ENCODE results near the gene RAPGEF2.
"Not testable (repeated sequence)": the region's sequence is repeated elsewhere in the genome, so short reads cannot be mapped to it uniquely, and the experiment has no call there.

The RAPGEF2 gene

DNA sequence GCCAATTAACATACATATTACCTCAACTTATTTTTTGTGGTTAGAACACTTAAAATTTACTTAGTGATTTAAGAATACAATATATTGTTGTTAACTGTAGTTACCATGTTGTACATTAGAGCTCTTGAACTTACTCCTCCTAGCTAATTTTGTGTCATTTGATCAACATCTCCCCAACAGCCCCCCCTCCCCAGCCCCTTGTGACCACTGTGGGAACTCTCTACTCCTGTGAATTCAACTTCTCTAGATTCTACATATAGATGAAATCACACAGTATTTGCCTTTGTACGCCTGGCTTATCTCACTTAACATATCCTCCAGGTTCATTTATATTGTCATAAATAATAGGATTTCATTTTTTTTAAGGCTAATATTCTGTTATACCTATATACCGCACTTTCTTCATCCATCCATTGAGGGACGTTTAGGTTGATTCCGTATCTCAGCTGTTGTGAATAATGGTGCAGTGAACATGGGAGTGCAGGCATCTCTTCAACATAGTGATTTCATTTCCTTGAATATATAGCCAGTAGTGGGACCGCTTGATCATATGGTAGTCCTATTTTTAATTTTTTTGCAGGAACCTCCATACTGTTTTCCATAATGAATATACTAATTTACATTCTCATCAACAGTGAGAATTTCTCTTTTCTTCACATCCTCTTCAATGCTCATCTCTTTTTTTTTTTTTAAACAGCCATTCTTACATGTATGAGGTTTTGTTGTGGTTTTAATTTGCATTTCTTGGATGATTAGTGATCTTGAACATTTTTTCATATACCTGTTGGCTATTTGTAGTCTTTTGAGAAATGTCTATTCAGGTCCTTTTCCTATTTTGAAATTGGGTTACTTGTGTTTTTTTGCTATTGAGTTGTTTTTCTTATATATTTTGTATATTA is 66.8 kb downstream of the RAPGEF2 start:
- DNase-seq: no peak

DNA sequence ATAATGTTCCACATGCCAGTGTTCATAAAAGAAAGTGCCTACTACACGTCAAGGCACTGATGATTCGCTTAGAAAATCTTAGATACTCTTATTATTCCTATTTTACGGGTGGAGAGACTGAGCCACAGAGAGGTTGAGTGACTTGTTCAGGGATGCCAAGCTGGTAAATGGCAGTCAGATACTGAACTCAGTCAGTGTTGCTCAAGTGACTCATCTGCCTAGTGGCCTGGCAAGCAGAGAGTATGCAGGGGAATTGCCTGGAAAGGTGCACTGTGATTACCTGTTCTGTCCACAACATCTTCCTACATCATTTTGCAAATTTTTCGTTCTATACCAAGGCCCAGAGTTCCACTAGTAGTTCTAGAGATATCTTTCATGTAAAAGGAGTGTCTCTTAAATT is 68.4 kb downstream of the RAPGEF2 start:
- DNase-seq: no peak

DNA sequence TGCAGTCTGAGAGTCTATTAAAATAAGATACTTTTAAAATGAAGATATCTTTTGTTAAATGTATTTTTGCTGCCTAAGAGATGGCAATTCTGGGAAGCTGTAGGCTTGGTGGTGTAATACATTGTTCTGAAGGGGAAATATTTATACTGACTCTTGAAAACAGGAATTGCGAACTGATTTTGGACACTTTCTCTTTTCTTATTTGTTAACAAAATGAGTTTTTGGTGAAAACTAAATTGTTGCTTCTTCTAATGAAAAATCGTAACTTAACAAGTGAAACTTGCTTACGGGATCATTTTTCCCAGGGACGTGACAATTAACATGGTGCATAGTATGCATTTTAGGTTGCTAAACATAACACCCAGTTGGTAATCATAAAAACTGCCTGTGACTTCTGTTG is 71.0 kb downstream of the RAPGEF2 start:
- DNase-seq: no peak

DNA sequence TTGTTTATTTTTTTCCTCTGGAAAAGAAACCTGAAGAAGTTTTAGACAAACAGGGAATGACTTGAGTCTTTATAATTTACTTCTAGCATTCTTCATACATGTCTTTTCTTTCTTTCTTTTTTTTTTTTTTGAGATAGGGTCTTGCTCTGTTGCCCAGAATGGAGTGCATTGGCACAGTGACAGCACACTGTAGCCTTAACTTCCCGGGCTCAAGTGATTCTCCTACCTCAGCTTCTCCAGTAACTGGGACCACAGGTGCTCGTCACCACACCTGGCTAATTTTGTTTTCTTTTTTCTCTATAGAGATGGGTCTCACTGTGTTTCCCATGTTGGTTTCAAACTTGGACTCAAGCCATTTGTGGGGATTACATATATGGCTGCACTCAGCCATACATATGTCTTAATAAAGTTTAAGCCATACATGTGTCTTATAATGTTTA is 71.8 kb downstream of the RAPGEF2 start:
- no peak for DNase-seq

DNA sequence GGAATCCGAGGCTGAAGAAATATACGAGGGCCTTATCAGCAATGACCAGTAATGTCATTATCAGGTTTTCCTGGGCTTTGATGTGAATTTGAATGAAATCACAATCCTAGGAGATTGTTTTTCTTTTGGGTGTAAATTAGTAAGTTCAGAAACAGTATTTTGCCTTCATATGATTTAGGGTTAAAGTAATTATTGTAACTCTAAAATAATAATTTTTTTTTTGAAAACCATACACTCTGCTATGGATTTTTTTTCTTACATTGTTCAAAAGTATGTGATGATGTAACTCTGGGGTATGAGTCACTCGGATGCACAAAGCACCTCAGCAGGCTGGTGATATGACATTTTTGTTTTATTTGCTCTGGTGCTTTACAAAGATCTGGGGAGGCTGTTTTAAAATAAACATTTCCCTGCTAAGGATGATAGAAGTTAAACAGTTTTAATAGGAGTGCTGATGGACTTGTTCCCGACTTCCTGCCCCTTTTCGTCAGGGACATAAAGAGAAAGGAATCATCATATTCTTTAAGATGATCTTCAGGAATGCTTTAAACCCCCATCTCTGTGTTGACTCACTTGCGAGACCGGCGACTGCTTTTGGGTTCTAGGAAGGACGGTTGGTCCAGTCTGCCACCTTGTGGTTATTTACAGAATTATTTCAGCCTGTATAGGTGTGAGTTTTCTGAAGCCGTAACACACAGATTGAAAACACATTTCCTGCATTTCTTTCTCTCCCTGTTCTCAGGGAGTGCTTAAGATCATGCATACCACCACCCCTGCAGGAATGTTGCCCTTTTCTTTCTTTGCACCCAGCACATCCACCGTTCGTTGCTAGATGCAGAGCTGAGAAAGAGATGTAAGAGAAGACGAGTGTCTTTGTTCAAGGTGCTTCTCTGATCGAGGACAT is 72.5 kb downstream of the RAPGEF2 start:
- DNase-seq: peak; percentile 27 to 50

DNA sequence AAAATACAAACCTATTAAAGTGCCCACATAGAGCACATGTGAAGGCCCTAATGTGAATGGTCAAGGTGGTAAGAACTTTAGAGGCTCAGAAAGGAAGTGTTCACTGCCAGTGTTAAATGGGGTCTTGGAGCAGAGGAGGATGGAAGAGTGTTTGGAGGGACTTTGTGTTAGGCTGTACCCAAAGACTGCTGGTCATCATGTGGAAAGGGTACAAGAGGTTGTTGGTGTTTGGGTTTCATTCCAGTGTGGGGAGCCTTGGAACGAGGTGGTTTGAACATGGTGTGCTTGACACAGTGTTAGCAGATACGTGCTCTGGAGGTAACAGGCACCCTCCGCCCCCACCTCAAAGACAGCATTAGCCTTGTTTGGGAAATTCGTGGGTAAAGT is 73.1 kb downstream of the RAPGEF2 start:
- no peak for DNase-seq

DNA sequence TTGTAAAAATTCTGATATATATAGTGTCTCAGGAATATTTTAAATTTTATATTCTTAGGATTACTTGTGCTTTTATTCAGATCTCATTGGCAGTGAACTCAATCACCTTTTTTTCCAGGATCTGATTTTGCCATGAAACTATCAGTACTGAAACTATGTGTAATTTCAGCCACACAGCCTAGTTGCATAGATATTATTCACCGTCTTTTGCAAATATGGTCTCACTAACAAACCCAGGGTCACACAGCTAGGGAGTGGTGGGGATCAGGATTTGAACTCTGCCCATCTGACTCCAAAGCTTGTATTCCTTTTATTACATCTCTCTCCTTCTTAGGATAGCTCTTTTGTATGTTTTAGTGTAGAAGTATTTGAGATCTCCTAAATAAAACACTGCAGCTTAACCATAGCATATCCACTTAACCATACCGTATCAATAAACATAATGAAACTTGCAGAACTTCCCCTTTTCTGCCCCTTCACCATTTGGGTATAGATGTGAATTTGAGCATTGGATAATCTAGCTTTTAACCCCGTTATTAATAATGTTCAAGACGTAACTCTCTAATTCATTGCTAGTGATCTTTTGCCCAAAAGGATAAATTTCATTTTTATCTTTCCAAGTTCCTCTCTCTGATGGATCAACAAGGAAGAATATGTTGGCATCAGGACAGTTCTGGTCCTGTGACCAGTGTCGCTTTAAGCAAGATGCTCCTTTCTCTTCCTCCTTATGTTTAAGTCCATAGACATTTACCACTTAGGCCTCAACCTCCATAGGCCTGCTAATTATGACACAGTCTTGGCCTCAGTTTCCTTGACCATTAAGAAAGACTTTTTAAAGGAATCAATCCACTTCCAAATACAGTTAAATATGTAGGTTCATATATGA is 74.6 kb downstream of the RAPGEF2 start:
- no peak for DNase-seq

DNA sequence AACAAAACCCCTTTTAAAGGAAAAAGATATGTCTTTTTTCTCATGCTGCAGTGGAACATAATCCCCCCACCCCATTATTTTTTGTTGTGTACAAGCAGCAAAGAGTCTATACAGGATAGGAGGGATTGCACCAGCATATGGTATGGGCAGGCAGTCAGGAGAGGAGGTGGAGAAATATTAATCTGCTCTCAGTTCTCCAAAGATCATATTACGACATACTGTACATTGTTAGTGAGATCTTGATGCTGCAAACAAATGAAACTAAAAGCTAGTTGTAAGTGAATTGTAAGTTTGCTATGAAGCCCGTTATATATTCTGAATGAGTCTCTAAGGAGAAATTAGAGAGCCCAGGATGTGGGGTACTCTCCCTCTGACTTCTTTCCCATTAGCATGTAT is 75.3 kb downstream of the RAPGEF2 start:
- no peak for DNase-seq

DNA sequence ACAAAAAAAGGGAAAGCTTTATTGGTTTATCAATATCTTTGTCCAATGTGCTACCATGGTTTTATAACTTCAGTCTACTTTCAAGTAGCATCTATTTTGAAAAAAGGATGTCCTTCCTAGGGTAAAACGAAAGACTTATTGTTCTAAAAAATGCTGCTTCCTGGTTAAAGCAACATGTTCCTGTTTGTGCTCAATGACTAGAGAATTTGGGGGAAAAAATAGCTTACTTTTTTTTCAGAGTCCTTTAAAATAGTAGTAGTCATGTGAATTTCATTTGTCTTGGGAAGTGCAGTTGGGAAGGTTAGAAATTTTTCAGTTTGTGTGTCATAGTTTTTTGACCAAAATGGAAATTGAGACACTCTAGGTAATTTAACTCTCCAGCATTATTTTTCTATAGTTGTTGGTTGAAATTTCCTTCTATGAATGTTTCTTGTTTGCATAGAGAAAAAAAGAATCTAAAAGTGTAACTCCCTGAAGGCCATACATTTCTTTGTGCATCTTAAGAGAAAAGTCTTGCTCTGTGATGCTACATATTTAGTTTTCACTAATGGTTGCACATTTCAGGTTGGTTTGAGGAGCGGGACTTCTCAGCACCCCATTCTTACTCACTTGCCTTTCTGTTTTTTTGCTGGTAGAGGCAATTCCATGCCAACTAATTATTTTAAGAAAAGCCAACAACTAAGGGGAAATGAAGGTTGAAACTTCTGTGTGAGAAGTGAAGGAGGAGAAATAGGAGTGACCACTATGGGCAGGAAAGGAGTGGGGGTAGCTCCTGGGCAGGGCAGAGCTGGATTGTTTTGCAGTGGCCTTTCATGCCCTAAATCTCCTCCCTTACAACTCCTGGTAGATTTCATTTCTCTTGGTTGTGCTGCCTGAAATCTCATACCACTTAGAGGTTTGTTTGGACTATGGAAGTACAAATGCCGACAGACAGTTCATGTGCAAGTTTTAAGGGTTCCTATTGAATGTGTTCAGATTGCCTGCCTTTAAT is 76.4 kb downstream of the RAPGEF2 start:
- DNase-seq: no peak

DNA sequence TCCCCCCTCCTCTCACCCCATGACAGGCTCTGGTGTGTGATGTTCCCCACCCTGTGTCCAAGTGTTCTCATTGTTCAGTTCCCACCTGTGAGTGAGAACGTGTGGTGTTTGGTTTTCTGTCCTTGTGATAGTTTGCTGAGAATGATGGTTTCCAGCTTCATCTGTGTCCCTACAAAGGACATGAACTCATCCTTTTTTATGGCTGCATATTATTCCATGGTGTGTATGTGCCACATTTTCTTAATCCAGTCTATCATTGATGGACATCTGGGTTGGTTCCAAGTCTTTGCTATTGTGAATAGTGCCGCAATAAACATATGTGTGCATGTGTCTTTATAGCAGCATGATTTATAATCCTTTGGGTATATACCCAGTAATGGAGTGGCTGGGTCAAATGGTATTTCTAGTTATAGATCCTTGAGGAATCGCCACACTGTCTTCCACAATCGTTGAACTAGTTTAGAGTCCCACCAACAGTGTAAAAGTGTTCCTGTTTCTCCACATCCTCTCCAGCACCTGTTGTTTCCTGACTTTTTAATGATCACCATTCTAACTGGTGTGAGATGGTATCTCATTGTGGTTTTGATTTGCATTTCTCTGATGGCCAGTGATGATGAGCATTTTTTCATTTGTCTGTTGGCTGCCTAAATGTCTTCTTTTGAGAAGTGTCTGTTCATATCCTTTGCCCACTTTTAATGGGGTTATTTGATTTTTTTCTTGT is 81.2 kb downstream of the RAPGEF2 start:
- DNase-seq: not testable (repeated sequence)

DNA sequence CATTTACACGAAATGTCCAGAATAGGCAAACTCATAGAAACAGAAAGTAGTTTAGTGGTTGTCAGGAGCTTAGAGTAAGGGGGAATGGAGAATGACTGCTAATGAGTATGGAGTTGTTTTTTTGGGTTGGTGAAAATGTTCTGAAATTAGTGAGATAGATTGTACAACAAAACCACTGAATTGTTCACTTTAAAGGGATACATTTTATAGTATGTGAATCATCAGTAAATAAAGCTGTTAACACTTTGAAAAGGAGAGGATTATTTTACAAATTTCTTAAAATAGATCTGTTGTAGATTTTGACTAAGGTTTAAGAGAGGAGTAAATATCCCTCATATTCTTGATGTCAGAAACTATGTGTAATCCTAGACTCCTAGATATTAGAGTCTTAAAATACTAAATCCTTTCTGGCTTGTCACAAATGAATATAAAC is 82.7 kb downstream of the RAPGEF2 start:
- DNase-seq: no peak

DNA sequence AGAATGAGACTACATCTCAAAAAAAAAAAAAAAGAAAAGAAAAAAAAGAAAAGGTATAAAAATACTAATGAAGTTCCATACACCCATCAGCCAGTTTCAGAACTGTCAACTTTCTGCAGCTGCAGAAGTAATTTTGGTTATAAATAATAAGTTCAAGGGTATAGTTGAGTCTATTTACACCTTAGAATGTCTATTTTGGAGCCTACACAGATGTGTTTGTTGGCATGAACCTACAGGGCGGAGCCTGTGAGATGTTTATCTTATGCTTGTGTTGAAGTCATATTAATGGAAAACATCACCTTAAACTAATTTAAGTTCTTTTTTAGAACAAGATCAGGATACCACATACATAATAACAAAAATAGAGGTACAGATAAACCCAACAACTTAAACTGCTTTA is 85.8 kb downstream of the RAPGEF2 start:
- no peak for DNase-seq

DNA sequence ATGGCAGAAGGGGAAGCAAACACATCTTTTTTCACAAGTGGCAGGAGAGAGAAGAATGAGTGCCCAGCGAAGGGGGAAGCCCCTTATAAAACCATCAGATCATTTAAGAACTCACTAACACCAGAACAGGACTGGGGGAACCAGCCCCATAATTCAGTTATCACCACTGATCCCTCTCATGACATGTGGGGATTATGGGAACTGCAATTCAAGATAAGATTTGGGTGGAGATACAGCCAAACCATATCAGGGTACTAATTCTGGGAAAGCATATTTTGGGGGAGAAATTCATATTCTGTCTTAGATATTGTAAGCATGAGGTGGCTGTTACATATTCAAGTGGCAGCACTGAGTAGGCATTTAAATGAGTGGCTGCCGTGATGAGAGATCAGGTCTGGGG is 87.8 kb downstream of the RAPGEF2 start:
- no peak for DNase-seq

DNA sequence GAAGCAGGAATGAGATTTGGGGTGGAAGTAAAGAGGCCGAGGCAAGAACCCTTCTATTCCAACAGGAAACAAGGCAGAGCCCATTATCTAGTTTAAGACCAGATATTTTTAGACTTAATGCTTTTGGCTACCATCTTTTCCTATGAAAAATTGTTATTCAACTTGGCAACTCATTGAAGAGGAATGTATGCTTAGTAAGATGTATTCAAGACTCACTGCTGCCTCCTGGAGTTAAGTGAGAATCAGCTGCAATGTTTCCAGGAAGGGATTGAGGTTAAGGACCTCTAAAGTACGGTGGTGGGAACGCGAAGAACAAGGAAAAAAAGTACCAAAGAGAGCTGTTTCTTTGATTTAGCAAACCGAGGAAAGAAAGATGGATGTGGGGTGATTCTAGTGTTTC is 89.1 kb downstream of the RAPGEF2 start:
- DNase-seq: no peak

DNA sequence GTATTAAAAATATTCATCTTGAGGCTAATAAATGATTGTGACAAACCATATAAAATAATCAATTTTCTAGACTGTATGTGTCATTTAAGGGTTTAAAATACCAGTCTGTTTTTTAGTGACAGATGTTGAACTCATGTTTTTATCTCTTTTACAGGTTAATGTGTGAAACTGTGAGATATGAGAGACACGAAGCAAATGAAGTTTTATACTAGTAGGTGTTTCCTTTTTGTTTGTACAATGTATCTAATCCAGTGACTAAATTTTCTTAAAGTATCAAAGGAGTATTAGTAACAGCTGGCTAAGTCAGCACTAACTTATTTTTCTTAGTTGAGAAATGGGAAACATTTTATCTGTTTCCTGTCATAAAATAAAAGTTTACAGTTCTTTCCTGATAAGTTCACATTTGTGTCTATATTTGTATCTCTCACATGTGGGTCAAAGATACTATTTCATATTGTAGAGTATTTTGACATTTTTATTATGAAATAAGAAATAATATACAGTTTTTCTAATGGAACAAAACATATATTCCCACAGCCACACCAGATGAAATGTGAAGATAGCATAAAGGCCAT is 90.3 kb downstream of the RAPGEF2 start:
- no peak for DNase-seq

DNA sequence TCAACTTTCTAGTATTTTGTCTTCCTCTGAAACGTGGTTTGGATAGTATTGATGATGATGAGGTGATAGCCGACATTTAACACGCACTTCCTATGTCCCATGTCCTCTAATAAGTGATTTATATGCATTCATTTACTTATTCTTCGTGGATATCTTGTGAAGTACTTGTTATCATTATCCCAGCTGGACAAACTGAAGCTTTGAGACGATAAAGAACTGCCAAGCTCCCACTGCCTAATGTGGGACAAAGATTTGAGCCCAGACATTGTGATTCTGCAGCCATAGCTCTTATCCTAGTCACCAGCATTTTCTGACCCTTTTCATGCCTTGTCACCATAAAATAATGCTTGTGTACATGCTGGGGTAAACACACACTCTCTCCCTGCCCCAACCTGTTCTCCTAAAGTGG is 92.5 kb downstream of the RAPGEF2 start:
- no peak for DNase-seq

DNA sequence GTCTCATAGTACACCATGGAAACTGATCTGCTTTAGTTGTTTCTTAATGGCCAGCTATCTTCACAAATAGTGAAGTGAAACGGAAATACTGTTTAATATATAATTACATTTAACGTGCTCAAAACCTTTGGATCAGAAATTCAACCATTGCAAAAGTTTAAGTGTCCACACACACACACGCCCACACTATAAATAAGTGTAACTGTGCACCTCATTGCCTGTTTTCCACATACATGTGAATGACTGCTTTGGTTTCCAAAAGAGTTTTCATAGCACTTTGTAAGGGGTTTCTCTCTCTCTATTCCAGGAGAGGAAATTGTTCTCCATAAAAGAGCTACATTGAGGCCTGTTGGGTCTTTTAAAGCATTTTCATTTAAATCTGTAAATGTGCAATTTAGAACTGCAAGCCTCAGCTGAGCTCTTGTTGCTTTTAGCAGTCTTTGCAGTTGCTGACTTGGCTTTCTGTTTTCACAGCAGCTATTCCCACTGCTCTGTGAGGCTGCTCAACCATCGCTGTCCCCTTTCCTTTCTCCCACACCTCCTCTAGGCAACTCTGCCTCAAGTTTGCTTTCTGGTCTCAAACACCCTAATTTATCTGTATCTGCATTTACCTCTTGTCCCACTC is 94.5 kb downstream of the RAPGEF2 start:
- no peak for DNase-seq

DNA sequence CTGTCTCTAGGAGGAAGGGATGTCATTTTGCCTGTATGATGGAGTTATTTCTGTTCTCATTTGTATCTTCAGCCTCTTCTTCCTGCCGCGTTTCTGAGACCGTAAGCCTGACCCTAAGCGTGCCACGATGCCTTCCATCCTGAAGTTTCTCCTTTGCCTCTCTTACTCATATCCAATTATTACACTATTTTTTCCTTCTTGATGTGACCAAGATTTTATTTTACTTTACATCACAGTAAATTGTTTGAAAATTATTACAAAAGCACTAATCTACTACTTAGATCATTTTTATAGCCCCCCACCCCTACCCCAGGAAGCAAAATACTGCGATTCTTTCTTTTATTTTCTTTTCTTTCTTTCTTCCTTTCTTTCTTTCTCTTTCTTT is 95.0 kb downstream of the RAPGEF2 start:
- DNase-seq: no peak

DNA sequence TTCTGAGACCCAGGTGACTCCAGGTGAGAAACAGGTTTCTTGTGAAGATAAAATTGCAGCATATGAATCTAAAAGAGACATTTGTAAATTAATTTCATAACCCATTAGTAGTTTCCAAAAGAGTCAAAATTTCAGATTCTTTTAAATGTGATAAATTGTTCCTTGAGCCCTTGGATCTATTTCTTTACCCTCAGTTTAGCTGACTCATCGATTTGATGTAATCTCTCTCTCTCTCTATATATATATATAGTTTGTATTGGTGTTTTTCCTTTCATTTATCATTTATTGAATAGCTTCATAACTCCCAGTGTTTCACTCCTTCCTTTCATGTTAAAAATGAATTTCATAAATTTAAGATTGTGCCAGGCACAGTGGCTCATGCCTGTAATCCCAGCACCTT is 96.9 kb downstream of the RAPGEF2 start:
- no peak for DNase-seq

DNA sequence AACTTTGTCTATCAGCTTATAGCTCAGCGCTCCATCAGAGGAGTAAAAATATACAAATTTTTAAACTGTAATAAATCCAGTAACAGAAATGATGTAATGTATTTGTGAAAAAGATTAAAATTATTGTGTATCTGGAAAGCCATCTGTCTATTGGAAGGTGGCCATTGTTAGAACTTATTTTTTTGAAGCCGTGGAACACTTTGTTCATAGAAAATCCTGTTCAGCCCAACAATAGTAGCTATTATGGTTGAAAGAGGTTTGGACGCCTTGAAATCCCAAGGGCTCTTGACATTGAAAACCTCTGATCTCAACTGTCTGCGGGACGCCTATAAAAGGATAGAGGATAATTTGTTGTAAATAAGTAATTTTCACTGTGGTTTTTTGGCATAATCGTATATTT is 98.3 kb downstream of the RAPGEF2 start:
- no peak for DNase-seq

Data from stimulated activated CD4-positive, alpha-beta T cell treated with anti-CD3 and anti-CD28 coated beads, Interleukin-2, amount 100 ng/mL, for 48 hours (primary cell).